Measurements from ENCODE around the gene KIF13A. TPM values are rescaled to one million over a fixed set of nuclear protein-coding genes. Genes with fewer than 3 reads are reported as not detected.

The KIF13A gene
- total and polyA plus RNA-seq, 2 experiments from 2014 or later: 8.4 to 28.2 TPM

GRCh38 chr6:18025596-18025995, 38.2 kb upstream of the KIF13A start:
- H3K27ac Mint-ChIP-seq: no peak overlapping the region
- DNase-seq (ENCODE audit: low spot score): no peak
- no peak overlapping the region for H3K4me3 Mint-ChIP-seq
- TF ChIP-seq ZNF114 (CRISPR knock-in tag; IDR thresholded peaks at IDR 0.05) (no peak), NANOG (IDR thresholded peaks at IDR 0.05; ENCODE audit: borderline replicate concordance) (no peak)
- Histone ChIP-seq H4K20me1 (replicated peaks; ENCODE audit: insufficient read depth) (no peaks in the 10 kb centered on the region), H3K27ac (ENCODE audit: low read depth) (no peak overlapping the region), H3K4me2 (no peak overlapping the region), H3K36me3 (ENCODE audit: insufficient read depth) (no peaks in the 10 kb centered on the region), H3K4me3 (no peak overlapping the region), H3F3A (replicated peaks; ENCODE audit: low read depth) (0 out of 2 replicates have a peak, but pooled peaks cover 5% of the 10 kb centered on the region), H2AFZ (no peak overlapping the region), H3K9me2 (ENCODE audit: insufficient read depth) (no peaks in the 10 kb centered on the region), H3K79me2 (replicated peaks; ENCODE audit: insufficient read depth) (no peaks in the 10 kb centered on the region), H3K4me1 (ENCODE audit: insufficient read depth) (peaks cover 27% of the 10 kb centered on the region), H3K27me3 (ENCODE audit: insufficient read depth) (no peaks in the 10 kb centered on the region)
- H3K27me3 Mint-ChIP-seq (ENCODE audit: insufficient read depth, low read depth, poor library complexity): peaks cover 4% of the 10 kb centered on the region
- H3K4me1 Mint-ChIP-seq: peaks cover 33% of the 10 kb centered on the region
- 0 out of 3 replicates have a peak, but pooled peaks cover under 1% of the 10 kb centered on the region for H3K9me3 Mint-ChIP-seq
- H3K36me3 Mint-ChIP-seq (ENCODE audit: low read depth): peaks cover 3% of the 10 kb centered on the region
- no peak for ATAC-seq

DNA sequence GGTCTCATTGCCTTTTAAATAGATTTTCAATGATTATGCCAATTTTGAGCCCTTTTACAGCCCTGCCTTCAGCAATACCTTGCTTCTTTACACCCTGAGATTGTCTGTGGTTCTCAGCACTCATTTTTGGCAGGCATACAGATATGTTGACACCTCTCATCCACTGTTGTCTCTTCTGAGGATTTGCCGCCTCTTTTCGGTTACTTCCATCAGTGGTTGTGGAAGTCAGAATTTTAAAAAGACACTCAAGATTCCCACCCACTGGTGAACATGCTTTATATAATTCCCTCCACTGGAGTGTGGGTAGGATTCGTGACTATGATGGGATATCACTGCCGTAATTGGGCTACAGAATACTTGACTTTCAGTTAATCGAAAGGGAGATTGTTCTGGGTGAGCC, 37.4 kb upstream of the KIF13A start:
- Histone ChIP-seq H3K79me2 (replicated peaks; ENCODE audit: insufficient read depth) (no peaks in the 10 kb centered on the region), H2AFZ (0 out of 2 replicates have a peak overlapping the region, but pooled peaks have one; percentile 4), H3K27ac (ENCODE audit: low read depth) (no peak overlapping the region), H3K4me1 (ENCODE audit: insufficient read depth) (peaks cover 27% of the 10 kb centered on the region), H3K36me3 (ENCODE audit: insufficient read depth) (no peaks in the 10 kb centered on the region), H3K27me3 (ENCODE audit: insufficient read depth) (no peaks in the 10 kb centered on the region), H3K4me2 (no peak overlapping the region), H3K4me3 (no peak overlapping the region), H4K20me1 (replicated peaks; ENCODE audit: insufficient read depth) (no peaks in the 10 kb centered on the region), H3F3A (replicated peaks; ENCODE audit: low read depth) (0 out of 2 replicates have a peak, but pooled peaks cover 5% of the 10 kb centered on the region), H3K9me2 (ENCODE audit: insufficient read depth) (no peaks in the 10 kb centered on the region)
- DNase-seq (ENCODE audit: low spot score) (no peak), ATAC-seq (no peak)
- H3K27me3 Mint-ChIP-seq (ENCODE audit: insufficient read depth, low read depth, poor library complexity): peaks cover 4% of the 10 kb centered on the region
- peaks cover 35% of the 10 kb centered on the region for H3K4me1 Mint-ChIP-seq
- H3K36me3 Mint-ChIP-seq (ENCODE audit: low read depth): peaks cover 6% of the 10 kb centered on the region
- 0 out of 3 replicates have a peak, but pooled peaks cover 3% of the 10 kb centered on the region for H3K9me3 Mint-ChIP-seq
- H3K27ac Mint-ChIP-seq: no peak overlapping the region
- no peak overlapping the region for H3K4me3 Mint-ChIP-seq
- TF ChIP-seq NANOG (IDR thresholded peaks at IDR 0.05; ENCODE audit: borderline replicate concordance) (no peak), POLR2AphosphoS5 (IDR thresholded peaks at IDR 0.05; ENCODE audit: low read depth) (no peak), CREB1 (CRISPR knock-in tag; IDR thresholded peaks at IDR 0.05; ENCODE audit: low read depth) (no peak), STAT1 (IDR thresholded peaks at IDR 0.05; ENCODE audit: unreplicated experiment) (no peak), CTCF (conservative IDR thresholded peaks at IDR 0.05; ENCODE audit: low read depth in 2 of 2) (no peak), EZH2phosphoT487 (IDR thresholded peaks at IDR 0.05; ENCODE audit: unreplicated experiment) (no peak)
- TF ChIP-seq, protein P1, sequence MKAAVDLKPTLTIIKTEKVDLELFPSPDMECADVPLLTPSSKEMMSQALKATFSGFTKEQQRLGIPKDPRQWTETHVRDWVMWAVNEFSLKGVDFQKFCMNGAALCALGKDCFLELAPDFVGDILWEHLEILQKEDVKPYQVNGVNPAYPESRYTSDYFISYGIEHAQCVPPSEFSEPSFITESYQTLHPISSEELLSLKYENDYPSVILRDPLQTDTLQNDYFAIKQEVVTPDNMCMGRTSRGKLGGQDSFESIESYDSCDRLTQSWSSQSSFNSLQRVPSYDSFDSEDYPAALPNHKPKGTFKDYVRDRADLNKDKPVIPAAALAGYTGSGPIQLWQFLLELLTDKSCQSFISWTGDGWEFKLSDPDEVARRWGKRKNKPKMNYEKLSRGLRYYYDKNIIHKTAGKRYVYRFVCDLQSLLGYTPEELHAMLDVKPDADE (IDR thresholded peaks at IDR 0.05): no peak
- TF ChIP-seq, protein P2, sequence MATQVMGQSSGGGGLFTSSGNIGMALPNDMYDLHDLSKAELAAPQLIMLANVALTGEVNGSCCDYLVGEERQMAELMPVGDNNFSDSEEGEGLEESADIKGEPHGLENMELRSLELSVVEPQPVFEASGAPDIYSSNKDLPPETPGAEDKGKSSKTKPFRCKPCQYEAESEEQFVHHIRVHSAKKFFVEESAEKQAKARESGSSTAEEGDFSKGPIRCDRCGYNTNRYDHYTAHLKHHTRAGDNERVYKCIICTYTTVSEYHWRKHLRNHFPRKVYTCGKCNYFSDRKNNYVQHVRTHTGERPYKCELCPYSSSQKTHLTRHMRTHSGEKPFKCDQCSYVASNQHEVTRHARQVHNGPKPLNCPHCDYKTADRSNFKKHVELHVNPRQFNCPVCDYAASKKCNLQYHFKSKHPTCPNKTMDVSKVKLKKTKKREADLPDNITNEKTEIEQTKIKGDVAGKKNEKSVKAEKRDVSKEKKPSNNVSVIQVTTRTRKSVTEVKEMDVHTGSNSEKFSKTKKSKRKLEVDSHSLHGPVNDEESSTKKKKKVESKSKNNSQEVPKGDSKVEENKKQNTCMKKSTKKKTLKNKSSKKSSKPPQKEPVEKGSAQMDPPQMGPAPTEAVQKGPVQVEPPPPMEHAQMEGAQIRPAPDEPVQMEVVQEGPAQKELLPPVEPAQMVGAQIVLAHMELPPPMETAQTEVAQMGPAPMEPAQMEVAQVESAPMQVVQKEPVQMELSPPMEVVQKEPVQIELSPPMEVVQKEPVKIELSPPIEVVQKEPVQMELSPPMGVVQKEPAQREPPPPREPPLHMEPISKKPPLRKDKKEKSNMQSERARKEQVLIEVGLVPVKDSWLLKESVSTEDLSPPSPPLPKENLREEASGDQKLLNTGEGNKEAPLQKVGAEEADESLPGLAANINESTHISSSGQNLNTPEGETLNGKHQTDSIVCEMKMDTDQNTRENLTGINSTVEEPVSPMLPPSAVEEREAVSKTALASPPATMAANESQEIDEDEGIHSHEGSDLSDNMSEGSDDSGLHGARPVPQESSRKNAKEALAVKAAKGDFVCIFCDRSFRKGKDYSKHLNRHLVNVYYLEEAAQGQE (IDR thresholded peaks at IDR 0.05; ENCODE audit: unreplicated experiment): no peak

Data from GM23338 (cell line).